ENCODE measurements around the gene DNAJC5G.

DNA sequence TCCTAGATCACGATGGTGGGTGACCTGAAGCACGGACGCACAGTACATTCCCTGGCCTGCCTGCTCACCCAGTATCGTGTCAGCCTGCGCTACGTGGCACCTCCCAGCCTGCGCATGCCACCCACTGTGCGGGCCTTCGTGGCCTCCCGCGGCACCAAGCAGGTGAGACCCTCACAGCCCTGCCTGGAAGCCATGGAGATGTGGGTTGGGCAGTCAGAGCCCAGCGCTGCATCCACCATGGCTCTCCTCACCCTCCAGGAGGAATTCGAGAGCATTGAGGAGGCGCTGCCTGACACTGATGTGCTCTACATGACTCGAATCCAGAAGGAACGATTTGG is 32.6 kb upstream of the DNAJC5G start:
- no peak for TF ChIP-seq CTCF (conservative IDR thresholded peaks at IDR 0.05; ENCODE audit: low read depth, low read length)
- TF ChIP-seq EZH2 (IDR thresholded peaks at IDR 0.05; ENCODE audit: borderline replicate concordance, low read depth, low read length, poor library complexity, severe bottlenecking) = no peak

Data from A673 (cell line).